ENCODE measurements around the gene ITGB4. TPM values are rescaled to one million over a fixed set of nuclear protein-coding genes. Genes with fewer than 3 reads are reported as not detected.

ITGB4 gene
- 9.7 and 10.3 TPM in 2 replicates for total RNA-seq (2014; rRNA removed; shearing (Covaris generic))
- polyA plus RNA-seq (2016; fragmentation: Nextera tagmentation; extraction: Ambion mirVana), result 4.2 and 6.1 TPM in 2 replicates
- long read RNA-seq, partial matches to known transcripts, result 2 of 2 reads
- long read RNA-seq, other reads (novel, unspliced or antisense), result 0 of 2 reads

DNA sequence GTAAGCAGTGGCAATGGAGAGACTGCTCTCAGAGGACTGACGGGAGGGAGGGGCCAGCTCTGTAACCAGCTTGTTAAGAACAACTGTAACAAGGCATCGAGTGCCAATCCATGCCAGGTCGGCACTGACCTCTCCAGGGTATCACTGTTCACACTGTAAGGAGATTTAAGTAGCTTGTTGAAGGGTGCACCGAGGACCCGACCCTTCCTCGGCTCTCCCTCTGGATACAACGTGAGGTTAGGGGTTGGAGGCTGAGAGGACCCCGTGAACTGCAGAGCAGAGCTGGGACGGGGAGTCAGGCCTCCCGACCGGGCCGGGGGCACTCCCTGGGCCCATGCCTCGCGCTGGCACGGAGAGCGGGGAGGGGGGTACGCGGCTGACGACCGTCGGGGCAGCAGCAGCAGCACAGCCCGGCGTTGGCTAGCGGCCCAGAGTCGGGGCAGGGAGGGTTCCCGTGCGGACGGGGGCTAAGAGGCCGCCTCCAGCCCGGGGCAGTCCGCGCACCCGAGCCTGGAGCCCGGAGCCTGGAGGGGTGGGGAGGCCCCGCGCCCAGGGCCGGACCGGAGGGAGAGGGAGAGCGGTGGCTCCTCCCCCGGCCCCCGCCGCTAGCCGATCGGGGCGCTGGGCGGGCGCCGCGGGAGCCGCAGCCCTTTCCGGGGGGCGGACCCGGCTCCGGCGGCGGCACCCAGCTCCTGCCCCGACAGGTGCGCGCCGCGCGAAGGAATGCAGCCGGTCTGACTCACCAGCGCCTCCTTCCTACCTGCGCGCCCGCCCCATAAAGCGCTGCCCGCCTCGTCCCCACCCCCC, at the start of gene ITGB4:
ITGB4 (plus strand) TSS at position 804 of the 807 bp plus-strand sequence. CDS start 3,245 bp downstream, outside the sequence.
- ATAC-seq (peak; percentile 83), DNase-seq (ENCODE audit: low spot score) (peak; percentile 93)
- no peak within 1 kb of the TSS for H3K27ac ChIP-seq (ENCODE audit: low read depth)
- Mint-ChIP-seq H3K4me1 (peaks cover 2% of the 10 kb centered on the region; the same call in 2 of the 3 replicates), H3K9me3 (no peaks in the 10 kb centered on the region), H3K27ac (no peak within 1 kb of the TSS), H3K36me3 (ENCODE audit: low read depth) (no peaks in the 10 kb centered on the region), H3K4me3 (peak within 1 kb of the TSS; percentile 75), H3K27me3 (ENCODE audit: insufficient read depth, low read depth, poor library complexity) (peaks cover 26% of the 10 kb centered on the region)
- H3K4me2 ChIP-seq, result peak within 1 kb of the TSS; percentile 94
- no peaks in the 10 kb centered on the region for H3K9me2 ChIP-seq (ENCODE audit: insufficient read depth)
- TF ChIP-seq CTCF (conservative IDR thresholded peaks at IDR 0.05; ENCODE audit: low read depth in 2 of 2) (peak in 1 of 2 experiments; percentile 49; a peak in 2 of 4 replicates), NANOG (IDR thresholded peaks at IDR 0.05; ENCODE audit: borderline replicate concordance) (no peak), STAT1 (IDR thresholded peaks at IDR 0.05; ENCODE audit: unreplicated experiment) (no peak), ZNF331 (CRISPR knock-in tag; IDR thresholded peaks at IDR 0.05; ENCODE audit: low read depth) (no peak), JUNB (IDR thresholded peaks at IDR 0.05; ENCODE audit: unreplicated experiment) (no peak), EZH2 (IDR thresholded peaks at IDR 0.05; ENCODE audit: low read depth, unreplicated experiment) (no peak), CREB1 (CRISPR knock-in tag; IDR thresholded peaks at IDR 0.05; ENCODE audit: low read depth) (no peak), POLR2AphosphoS5 (IDR thresholded peaks at IDR 0.05; ENCODE audit: low read depth) (peak; percentile 46; the same call in 1 of the 2 replicates), EZH2phosphoT487 (IDR thresholded peaks at IDR 0.05; ENCODE audit: unreplicated experiment) (no peak), ZNF114 (CRISPR knock-in tag; IDR thresholded peaks at IDR 0.05) (no peak)
- TF ChIP-seq, protein P1, sequence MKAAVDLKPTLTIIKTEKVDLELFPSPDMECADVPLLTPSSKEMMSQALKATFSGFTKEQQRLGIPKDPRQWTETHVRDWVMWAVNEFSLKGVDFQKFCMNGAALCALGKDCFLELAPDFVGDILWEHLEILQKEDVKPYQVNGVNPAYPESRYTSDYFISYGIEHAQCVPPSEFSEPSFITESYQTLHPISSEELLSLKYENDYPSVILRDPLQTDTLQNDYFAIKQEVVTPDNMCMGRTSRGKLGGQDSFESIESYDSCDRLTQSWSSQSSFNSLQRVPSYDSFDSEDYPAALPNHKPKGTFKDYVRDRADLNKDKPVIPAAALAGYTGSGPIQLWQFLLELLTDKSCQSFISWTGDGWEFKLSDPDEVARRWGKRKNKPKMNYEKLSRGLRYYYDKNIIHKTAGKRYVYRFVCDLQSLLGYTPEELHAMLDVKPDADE (IDR thresholded peaks at IDR 0.05), result no peak
- TF ChIP-seq, protein P2, sequence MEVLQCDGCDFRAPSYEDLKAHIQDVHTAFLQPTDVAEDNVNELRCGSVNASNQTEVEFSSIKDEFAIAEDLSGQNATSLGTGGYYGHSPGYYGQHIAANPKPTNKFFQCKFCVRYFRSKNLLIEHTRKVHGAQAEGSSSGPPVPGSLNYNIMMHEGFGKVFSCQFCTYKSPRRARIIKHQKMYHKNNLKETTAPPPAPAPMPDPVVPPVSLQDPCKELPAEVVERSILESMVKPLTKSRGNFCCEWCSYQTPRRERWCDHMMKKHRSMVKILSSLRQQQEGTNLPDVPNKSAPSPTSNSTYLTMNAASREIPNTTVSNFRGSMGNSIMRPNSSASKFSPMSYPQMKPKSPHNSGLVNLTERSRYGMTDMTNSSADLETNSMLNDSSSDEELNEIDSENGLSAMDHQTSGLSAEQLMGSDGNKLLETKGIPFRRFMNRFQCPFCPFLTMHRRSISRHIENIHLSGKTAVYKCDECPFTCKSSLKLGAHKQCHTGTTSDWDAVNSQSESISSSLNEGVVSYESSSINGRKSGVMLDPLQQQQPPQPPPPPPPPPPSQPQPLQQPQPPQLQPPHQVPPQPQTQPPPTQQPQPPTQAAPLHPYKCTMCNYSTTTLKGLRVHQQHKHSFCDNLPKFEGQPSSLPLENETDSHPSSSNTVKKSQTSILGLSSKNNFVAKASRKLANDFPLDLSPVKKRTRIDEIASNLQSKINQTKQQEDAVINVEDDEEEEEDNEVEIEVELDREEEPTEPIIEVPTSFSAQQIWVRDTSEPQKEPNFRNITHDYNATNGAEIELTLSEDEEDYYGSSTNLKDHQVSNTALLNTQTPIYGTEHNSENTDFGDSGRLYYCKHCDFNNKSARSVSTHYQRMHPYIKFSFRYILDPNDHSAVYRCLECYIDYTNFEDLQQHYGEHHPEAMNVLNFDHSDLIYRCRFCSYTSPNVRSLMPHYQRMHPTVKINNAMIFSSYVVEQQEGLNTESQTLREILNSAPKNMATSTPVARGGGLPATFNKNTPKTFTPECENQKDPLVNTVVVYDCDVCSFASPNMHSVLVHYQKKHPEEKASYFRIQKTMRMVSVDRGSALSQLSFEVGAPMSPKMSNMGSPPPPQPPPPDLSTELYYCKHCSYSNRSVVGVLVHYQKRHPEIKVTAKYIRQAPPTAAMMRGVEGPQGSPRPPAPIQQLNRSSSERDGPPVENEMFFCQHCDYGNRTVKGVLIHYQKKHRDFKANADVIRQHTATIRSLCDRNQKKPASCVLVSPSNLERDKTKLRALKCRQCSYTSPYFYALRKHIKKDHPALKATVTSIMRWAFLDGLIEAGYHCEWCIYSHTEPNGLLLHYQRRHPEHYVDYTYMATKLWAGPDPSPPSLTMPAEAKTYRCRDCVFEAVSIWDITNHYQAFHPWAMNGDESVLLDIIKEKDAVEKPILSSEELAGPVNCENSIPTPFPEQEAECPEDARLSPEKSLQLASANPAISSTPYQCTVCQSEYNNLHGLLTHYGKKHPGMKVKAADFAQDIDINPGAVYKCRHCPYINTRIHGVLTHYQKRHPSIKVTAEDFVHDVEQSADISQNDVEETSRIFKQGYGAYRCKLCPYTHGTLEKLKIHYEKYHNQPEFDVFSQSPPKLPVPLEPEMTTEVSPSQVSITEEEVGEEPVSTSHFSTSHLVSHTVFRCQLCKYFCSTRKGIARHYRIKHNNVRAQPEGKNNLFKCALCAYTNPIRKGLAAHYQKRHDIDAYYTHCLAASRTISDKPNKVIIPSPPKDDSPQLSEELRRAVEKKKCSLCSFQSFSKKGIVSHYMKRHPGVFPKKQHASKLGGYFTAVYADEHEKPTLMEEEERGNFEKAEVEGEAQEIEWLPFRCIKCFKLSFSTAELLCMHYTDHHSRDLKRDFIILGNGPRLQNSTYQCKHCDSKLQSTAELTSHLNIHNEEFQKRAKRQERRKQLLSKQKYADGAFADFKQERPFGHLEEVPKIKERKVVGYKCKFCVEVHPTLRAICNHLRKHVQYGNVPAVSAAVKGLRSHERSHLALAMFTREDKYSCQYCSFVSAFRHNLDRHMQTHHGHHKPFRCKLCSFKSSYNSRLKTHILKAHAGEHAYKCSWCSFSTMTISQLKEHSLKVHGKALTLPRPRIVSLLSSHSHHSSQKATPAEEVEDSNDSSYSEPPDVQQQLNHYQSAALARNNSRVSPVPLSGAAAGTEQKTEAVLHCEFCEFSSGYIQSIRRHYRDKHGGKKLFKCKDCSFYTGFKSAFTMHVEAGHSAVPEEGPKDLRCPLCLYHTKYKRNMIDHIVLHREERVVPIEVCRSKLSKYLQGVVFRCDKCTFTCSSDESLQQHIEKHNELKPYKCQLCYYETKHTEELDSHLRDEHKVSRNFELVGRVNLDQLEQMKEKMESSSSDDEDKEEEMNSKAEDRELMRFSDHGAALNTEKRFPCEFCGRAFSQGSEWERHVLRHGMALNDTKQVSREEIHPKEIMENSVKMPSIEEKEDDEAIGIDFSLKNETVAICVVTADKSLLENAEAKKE (CRISPR knock-in tag; IDR thresholded peaks at IDR 0.05), result no peak
- TF ChIP-seq, protein P3, sequence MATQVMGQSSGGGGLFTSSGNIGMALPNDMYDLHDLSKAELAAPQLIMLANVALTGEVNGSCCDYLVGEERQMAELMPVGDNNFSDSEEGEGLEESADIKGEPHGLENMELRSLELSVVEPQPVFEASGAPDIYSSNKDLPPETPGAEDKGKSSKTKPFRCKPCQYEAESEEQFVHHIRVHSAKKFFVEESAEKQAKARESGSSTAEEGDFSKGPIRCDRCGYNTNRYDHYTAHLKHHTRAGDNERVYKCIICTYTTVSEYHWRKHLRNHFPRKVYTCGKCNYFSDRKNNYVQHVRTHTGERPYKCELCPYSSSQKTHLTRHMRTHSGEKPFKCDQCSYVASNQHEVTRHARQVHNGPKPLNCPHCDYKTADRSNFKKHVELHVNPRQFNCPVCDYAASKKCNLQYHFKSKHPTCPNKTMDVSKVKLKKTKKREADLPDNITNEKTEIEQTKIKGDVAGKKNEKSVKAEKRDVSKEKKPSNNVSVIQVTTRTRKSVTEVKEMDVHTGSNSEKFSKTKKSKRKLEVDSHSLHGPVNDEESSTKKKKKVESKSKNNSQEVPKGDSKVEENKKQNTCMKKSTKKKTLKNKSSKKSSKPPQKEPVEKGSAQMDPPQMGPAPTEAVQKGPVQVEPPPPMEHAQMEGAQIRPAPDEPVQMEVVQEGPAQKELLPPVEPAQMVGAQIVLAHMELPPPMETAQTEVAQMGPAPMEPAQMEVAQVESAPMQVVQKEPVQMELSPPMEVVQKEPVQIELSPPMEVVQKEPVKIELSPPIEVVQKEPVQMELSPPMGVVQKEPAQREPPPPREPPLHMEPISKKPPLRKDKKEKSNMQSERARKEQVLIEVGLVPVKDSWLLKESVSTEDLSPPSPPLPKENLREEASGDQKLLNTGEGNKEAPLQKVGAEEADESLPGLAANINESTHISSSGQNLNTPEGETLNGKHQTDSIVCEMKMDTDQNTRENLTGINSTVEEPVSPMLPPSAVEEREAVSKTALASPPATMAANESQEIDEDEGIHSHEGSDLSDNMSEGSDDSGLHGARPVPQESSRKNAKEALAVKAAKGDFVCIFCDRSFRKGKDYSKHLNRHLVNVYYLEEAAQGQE (IDR thresholded peaks at IDR 0.05; ENCODE audit: unreplicated experiment), result no peak
- peaks cover 12% of the 10 kb centered on the region; the same call in 1 of the 2 replicates for H3F3A ChIP-seq (replicated peaks; ENCODE audit: low read depth)
- no peaks in the 10 kb centered on the region for H3K36me3 ChIP-seq (ENCODE audit: insufficient read depth)
- peak within 1 kb of the TSS; percentile 84 for H3K4me3 ChIP-seq
- peaks cover 17% of the 10 kb centered on the region for H3K27me3 ChIP-seq (ENCODE audit: insufficient read depth)
- no peaks in the 10 kb centered on the region; the same call in 1 of the 2 replicates for H3K4me1 ChIP-seq (ENCODE audit: insufficient read depth)
- peak within 1 kb of the TSS; percentile 98 for H2AFZ ChIP-seq
- no peaks in the 10 kb centered on the region for H3K79me2 ChIP-seq (replicated peaks; ENCODE audit: insufficient read depth)
- H4K20me1 ChIP-seq (replicated peaks; ENCODE audit: insufficient read depth), result no peaks in the 10 kb centered on the region

All from GM23338 (cell line).